A549 (cell line): ENCODE measurements around the gene SMC5. TPM values are rescaled to one million over a fixed set of nuclear protein-coding genes. Genes with fewer than 3 reads are reported as not detected.
A peak's percentile ranks its signal among the peaks of the same experiment; 100 is the strongest.

ENCODE experiments used
- ATAC-seq, 2 experiments: fragments of 200-7000 bp in 1 of 2; fragments of >200 bp in 1 of 2; cut with Nextera tagmentation in 1 of 2; cut with Tn5 transposase in 1 of 2; 3 replicates each; pipeline versions ENCODE4 v1.8.0 to v1.9.1; 2018 to 2020; ENCODE audit warnings: mild to moderate bottlenecking in 1 of 2, moderate library complexity in 1 of 2
- CTCF ChIA-PET: fragments of 300-600 bp; sonication (Branson Sonifier 250); formaldehyde crosslinking; extraction: SDS; loops from one replicate; lab custom pipeline; 2021; ENCODE audit warnings: antibody characterized with exemption, inconsistent platforms; lab: Yijun Ruan, JAX
- POLR2A ChIA-PET: fragments of 350-600 bp; formaldehyde crosslinking; extraction: SDS; loops from one replicate; lab custom pipeline; 2021; ENCODE audit warnings: antibody characterized with exemption, inconsistent platforms; lab: Yijun Ruan, JAX
- DNase-seq, 2 experiments: peaks; one replicate each; pipeline versions ENCODE4 v3.0.0 to v3.0.0-alpha.2; 2011 to 2016; ENCODE audit warnings: low read depth in 1 of 2, low spot score in 1 of 2
- FAIRE-seq: peaks from 2 replicates; lab custom pipeline; 2011; peaks lifted over from hg19 to GRCh38; lab: Jason Lieb, UNC
- H3K27ac ChIP-seq, 2 experiments: fragments of >200 bp; sonication (Bioruptor Twin); formaldehyde crosslinking; 3 replicates each; pipeline ENCODE4 v1.5.1; 2016 to 2017
- H3K4me1 ChIP-seq: fragments of >200 bp; sonication (Bioruptor Twin); formaldehyde crosslinking; 3 replicates; pipeline ENCODE4 v1.6.1; 2016
- H3K4me2 ChIP-seq: fragments of >200 bp; sonication (Bioruptor Twin); formaldehyde crosslinking; 3 replicates; pipeline ENCODE4 v1.6.1; 2016
- H3K4me3 ChIP-seq: fragments of >200 bp; sonication (Bioruptor Twin); formaldehyde crosslinking; 3 replicates; pipeline ENCODE4 v1.5.1; 2016
- H3K9me3 ChIP-seq: fragments of >200 bp; sonication (Bioruptor Twin); formaldehyde crosslinking; 3 replicates; pipeline ENCODE4 v1.6.1; 2016
- CBX8 ChIP-seq: fragments of 200-600 bp; sonication (generic); IDR thresholded peaks from 2 replicates; pipeline ENCODE4 v1.6.1; 2016
- CEBPB ChIP-seq, 2 experiments: fragments of >200 bp in 1 of 2; sonication (Bioruptor Twin) in 1 of 2; formaldehyde crosslinking in 1 of 2; IDR thresholded peaks; 2 replicates each; pipeline ENCODE4 v1.6.1; 2012 to 2016
- GATA3 ChIP-seq: IDR thresholded peaks from 2 replicates; pipeline ENCODE4 v1.6.1; 2012; ENCODE audit warnings: borderline replicate concordance
- KDM1A ChIP-seq: fragments of 200-600 bp; sonication (generic); IDR thresholded peaks from 2 replicates; pipeline ENCODE4 v1.6.1; 2016; ENCODE audit warnings: low read depth, mild to moderate bottlenecking
- MYC ChIP-seq: IDR thresholded peaks from 2 replicates; pipeline ENCODE4 v1.6.1; 2012; ENCODE audit warnings: mild to moderate bottlenecking, inconsistent platforms, low read length, improper control_type of control experiment, borderline replicate concordance
- NR3C1 ChIP-seq: fragments of >200 bp; sonication (Bioruptor Twin); formaldehyde crosslinking; IDR thresholded peaks from 3 replicates; pipeline ENCODE4 v1.6.1; 2017
- POLR2A ChIP-seq: IDR thresholded peaks from 2 replicates; pipeline ENCODE4 v1.6.1; 2012; ENCODE audit warnings: mild to moderate bottlenecking, low read length
- RAD21 ChIP-seq, 2 experiments: fragments of >200 bp in 1 of 2; sonication (Bioruptor Twin) in 1 of 2; formaldehyde crosslinking in 1 of 2; IDR thresholded peaks in 1 of 2; conservative IDR thresholded peaks in 1 of 2; 2 replicates in 1 of 2; 3 replicates in 1 of 2; pipeline ENCODE4 v1.6.1; 2012 to 2018; ENCODE audit warnings: inconsistent platforms in 1 of 2
- RCOR1 ChIP-seq: fragments of 150-350 bp; IDR thresholded peaks from 2 replicates; pipeline ENCODE4 v1.6.1; 2014; ENCODE audit warnings: antibody characterized with exemption, low read length, low read depth
- RFX5 ChIP-seq: fragments of 450-650 bp; IDR thresholded peaks from 2 replicates; pipeline ENCODE4 v1.7.1; 2014; ENCODE audit warnings: antibody characterized with exemption, mild to moderate bottlenecking, moderate library complexity
- TP53 ChIP-seq: fragments of 250-450 bp; sonication (Bioruptor Pico); IDR thresholded peaks from 2 replicates; pipeline ENCODE4 v1.5.0; 2021; ENCODE audit warnings: mild to moderate bottlenecking, moderate library complexity
- WGBS: methylation state at CpG from one replicate; pipeline ENCODE4 v1.1.6; 2017; ENCODE audit errors: missing lambda C conversion rate; 5-methylcytosine and 5-hydroxymethylcytosine counted together
- polyA plus RNA-seq, 4 experiments: library from polyadenylated mRNA; depleted of rRNA in 3 of 4; stranded (reverse); fragments of >200 nt; fragmentation: RNase III in 1 of 4; extraction: RNeasy Plus Mini Kit Qiagen cat#74134 plus additional on column Dnase treatment in 1 of 4; gene quantifications; 2 replicates in 3 of 4; 3 replicates in 1 of 4; pipeline ENCODE4 v1.2.3, GENCODE V29; 2011 to 2017
- TF ChIP-seq, protein P1 (sequence below): fragments of 150-350 bp; IDR thresholded peaks from 2 replicates; pipeline ENCODE4 v1.6.1; 2014; ENCODE audit warnings: low read depth, mild to moderate bottlenecking, low read length
- TF ChIP-seq, protein P2 (sequence below): fragments of 200-600 bp; sonication (generic); IDR thresholded peaks from 2 replicates; pipeline ENCODE4 v1.6.1; 2016; ENCODE audit warnings: antibody characterized with exemption, mild to moderate bottlenecking, moderate library complexity
- TF ChIP-seq, protein P3 (sequence below): fragments of >200 bp; sonication (Bioruptor Twin); formaldehyde crosslinking; IDR thresholded peaks from 3 replicates; pipeline ENCODE4 v1.5.1; 2016
- TF ChIP-seq, protein P4 (sequence below): fragments of 450-650 bp; IDR thresholded peaks from 2 replicates; pipeline ENCODE4 v1.6.1; 2014; ENCODE audit warnings: antibody characterized with exemption

Gene SMC5
- polyA plus RNA-seq, 2 of the 4 experiments (the other 2 are of a cell fraction): 17.4 to 28.0 TPM

DNA sequence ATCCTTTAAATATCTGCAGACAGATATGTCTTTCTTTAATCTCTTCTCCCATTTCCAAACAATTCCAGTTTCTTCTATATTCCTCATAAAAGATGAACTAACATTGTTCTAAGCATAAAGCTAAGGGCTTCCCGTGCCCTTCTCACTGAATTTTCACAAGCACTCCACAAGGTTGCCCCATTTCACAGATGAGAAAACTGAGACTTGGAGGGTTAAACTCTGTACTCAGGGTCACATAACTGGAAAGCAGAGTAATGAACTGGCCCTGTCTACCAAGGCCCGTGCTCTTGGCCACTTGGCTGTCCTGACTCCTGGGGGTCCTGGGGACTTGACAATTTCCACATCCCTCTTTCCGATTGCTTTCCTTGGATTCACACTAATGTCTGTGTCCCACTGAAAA lies 130.4 kb downstream of the SMC5 start:
- no peak overlapping the region for H3K4me2 ChIP-seq
- no peak overlapping the region for H3K4me3 ChIP-seq
- ChIA-PET POLR2A (no interaction called here), CTCF (interaction anchor here (0.6 to 2.9 kb wide), 7 partner anchors 10 to 260 kb away, joined by 3 to 9 read pairs (median 3); no protein-coding TSS in a partner anchor)
- H3K9me3 ChIP-seq: no peaks in the 10 kb centered on the region
- ATAC-seq: no peak
- H3K4me1 ChIP-seq: no peaks in the 10 kb centered on the region
- no peak overlapping the region for H3K27ac ChIP-seq
- TF ChIP-seq POLR2A (no peak), KDM1A (0 out of 2 replicates have a peak, but pooled peaks have one; percentile 37), TP53 (CRISPR knock-in tag) (no peak), NR3C1 (no peak)
- TF ChIP-seq, protein P1, sequence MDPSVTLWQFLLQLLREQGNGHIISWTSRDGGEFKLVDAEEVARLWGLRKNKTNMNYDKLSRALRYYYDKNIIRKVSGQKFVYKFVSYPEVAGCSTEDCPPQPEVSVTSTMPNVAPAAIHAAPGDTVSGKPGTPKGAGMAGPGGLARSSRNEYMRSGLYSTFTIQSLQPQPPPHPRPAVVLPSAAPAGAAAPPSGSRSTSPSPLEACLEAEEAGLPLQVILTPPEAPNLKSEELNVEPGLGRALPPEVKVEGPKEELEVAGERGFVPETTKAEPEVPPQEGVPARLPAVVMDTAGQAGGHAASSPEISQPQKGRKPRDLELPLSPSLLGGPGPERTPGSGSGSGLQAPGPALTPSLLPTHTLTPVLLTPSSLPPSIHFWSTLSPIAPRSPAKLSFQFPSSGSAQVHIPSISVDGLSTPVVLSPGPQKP: no peak
- 56% methylated on average over 3 of the region's 3 CpGs for WGBS
- no peak for FAIRE-seq
- DNase-seq: no peak

DNA sequence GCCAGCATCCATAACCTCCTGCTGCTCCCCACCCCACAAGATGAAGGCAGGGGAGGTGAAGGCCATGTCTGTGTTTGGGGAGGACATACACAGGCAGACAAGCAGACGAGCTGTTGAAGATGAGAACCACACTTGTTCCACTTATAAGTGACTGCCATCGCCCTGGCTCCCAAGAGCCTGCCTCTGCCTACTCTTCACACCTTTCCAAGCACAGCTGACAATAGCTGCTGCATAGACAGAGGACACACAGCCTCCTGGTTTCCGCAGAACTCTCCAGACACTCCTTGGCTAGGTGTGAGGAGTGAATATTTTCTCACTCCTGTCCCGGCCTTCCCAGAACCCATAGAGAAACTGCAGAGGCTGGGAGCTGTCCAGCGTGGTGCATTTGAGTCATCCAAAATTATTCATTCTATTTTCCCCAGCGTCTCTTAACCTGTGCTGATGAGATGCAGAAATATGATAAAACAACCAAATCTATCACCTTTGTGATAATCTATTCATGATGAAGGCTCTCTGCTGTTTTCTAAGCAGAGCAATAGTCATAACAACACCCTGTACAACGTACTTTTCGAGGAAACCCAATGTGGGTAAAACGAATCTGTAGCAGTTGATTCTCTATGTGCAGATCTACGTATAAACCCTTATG lies 131.0 kb downstream of the SMC5 start:
- Histone ChIP-seq H3K27ac (no peak overlapping the region), H3K4me3 (no peak overlapping the region), H3K4me2 (no peak overlapping the region), H3K9me3 (no peaks in the 10 kb centered on the region), H3K4me1 (no peaks in the 10 kb centered on the region)
- 77% methylated on average over 10 of the region's 10 CpGs for WGBS
- POLR2A ChIA-PET: no interaction called here
- no peak for DNase-seq
- CTCF ChIA-PET: interaction anchor here (0.6 to 2.9 kb wide), 7 partner anchors 10 to 260 kb away, joined by 3 to 9 read pairs (median 3); no protein-coding TSS in a partner anchor
- ATAC-seq: peak in 1 of 2 experiments; percentile 34; a peak in 2 of 6 replicates
- TF ChIP-seq GATA3 (no peak), TP53 (CRISPR knock-in tag) (no peak), RAD21 (conservative IDR thresholded peaks at IDR 0.05 in 1 of 2, IDR thresholded peaks at IDR 0.05 in 1 of 2) (no peak)
- TF ChIP-seq, protein P2, sequence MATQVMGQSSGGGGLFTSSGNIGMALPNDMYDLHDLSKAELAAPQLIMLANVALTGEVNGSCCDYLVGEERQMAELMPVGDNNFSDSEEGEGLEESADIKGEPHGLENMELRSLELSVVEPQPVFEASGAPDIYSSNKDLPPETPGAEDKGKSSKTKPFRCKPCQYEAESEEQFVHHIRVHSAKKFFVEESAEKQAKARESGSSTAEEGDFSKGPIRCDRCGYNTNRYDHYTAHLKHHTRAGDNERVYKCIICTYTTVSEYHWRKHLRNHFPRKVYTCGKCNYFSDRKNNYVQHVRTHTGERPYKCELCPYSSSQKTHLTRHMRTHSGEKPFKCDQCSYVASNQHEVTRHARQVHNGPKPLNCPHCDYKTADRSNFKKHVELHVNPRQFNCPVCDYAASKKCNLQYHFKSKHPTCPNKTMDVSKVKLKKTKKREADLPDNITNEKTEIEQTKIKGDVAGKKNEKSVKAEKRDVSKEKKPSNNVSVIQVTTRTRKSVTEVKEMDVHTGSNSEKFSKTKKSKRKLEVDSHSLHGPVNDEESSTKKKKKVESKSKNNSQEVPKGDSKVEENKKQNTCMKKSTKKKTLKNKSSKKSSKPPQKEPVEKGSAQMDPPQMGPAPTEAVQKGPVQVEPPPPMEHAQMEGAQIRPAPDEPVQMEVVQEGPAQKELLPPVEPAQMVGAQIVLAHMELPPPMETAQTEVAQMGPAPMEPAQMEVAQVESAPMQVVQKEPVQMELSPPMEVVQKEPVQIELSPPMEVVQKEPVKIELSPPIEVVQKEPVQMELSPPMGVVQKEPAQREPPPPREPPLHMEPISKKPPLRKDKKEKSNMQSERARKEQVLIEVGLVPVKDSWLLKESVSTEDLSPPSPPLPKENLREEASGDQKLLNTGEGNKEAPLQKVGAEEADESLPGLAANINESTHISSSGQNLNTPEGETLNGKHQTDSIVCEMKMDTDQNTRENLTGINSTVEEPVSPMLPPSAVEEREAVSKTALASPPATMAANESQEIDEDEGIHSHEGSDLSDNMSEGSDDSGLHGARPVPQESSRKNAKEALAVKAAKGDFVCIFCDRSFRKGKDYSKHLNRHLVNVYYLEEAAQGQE: peak; percentile 65; the same call in 1 of the 2 replicates
- no peak for FAIRE-seq

DNA sequence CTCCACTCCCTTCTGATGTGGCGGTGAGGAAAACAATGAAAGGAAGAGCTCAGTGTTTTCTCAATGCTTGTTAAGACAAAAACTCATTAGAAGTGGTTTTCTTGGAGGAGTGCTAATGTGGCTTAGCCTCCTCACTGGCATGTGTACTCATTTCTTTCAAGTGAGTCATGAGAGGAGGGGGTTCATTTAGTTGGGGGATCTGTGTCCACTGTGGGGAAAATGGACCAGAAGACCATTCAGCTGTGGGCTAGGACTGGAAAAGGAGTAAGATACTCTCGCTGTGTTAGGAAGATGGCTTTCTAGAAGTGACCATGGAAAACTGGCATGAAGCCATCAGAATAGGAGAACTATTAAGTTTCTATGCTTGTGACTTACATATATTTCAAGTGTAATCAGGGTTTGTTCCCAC lies 132.2 kb downstream of the SMC5 start:
- CTCF ChIA-PET: interaction anchor here (0.7 to 2.9 kb wide), 8 partner anchors 11 to 211 kb away, joined by 3 to 9 read pairs (median 3); partner anchors contain the start of gene KLF9
- DNase-seq (no peak), ATAC-seq (no peak)
- no peak for TF ChIP-seq MYC
- no peak for TF ChIP-seq CEBPB (IDR thresholded peaks at IDR 0.05)
- TF ChIP-seq, protein P3, sequence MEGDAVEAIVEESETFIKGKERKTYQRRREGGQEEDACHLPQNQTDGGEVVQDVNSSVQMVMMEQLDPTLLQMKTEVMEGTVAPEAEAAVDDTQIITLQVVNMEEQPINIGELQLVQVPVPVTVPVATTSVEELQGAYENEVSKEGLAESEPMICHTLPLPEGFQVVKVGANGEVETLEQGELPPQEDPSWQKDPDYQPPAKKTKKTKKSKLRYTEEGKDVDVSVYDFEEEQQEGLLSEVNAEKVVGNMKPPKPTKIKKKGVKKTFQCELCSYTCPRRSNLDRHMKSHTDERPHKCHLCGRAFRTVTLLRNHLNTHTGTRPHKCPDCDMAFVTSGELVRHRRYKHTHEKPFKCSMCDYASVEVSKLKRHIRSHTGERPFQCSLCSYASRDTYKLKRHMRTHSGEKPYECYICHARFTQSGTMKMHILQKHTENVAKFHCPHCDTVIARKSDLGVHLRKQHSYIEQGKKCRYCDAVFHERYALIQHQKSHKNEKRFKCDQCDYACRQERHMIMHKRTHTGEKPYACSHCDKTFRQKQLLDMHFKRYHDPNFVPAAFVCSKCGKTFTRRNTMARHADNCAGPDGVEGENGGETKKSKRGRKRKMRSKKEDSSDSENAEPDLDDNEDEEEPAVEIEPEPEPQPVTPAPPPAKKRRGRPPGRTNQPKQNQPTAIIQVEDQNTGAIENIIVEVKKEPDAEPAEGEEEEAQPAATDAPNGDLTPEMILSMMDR: no peak
- no peak for TF ChIP-seq RFX5
- TF ChIP-seq, protein P4, sequence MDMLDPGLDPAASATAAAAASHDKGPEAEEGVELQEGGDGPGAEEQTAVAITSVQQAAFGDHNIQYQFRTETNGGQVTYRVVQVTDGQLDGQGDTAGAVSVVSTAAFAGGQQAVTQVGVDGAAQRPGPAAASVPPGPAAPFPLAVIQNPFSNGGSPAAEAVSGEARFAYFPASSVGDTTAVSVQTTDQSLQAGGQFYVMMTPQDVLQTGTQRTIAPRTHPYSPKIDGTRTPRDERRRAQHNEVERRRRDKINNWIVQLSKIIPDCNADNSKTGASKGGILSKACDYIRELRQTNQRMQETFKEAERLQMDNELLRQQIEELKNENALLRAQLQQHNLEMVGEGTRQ: no peak
- TF ChIP-seq CBX8: no peak
- no peak for TF ChIP-seq RCOR1
- TF ChIP-seq, all 56 proteins: peak for 0
- WGBS: 93% methylated on average over 2 of the region's 2 CpGs
- Histone ChIP-seq H3K4me2 (no peak overlapping the region), H3K4me1 (no peaks in the 10 kb centered on the region), H3K9me3 (no peaks in the 10 kb centered on the region), H3K27ac (no peak overlapping the region), H3K4me3 (no peak overlapping the region)
- no peak for FAIRE-seq
- POLR2A ChIA-PET: no interaction called here
